Measurements from ENCODE around the gene FBXO41.

DNA sequence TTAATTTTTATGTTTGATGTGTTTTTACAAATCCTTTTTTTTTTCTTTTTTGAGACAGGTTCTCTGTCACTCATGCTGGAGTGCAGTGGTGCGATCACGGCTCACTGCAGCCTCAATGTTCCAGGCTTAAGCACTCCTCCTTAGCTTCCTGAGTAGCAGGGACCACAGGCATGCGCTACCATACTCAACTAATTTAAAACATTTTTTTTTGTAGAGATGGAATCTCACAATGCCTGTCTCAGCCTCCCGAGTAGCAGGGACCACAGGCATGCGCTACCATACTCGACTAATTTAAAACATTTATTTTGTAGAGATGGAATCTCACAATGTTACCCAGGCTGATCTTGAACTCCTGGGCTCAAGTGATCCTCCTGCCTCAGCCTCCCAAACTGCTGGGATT lies 78.7 kb downstream of the FBXO41 start:
- TF ChIP-seq YY1 (IDR thresholded peaks at IDR 0.05; ENCODE audit: insufficient read depth, insufficient read length) (no peak), SUZ12 (IDR thresholded peaks at IDR 0.05; ENCODE audit: extremely low read depth, insufficient read depth, insufficient read length) (no peak)

All from NT2/D1 (cell line).